ENCODE data around the gene RSPRY1. TPM values are rescaled to one million over a fixed set of nuclear protein-coding genes. Genes with fewer than 3 reads are reported as not detected.
"Not testable (repeated sequence)": the region's sequence is repeated elsewhere in the genome, so short reads cannot be mapped to it uniquely, and the experiment has no call there.

Gene RSPRY1
- total RNA-seq, 1 donor from 2014 or later: 38.3 TPM

- intact Hi-C loops (cut with micrococcal nuclease): loop anchor here (5.0 kb wide), 2 partner anchors 352 to 453 kb away; partner anchors contain the start of genes CCDC102A and NUP93
These were observed 634 bp upstream of the RSPRY1 start for GRCh38 chr16:57185446-57185944.

GRCh38 chr16:57186872-57187854, 1.0 kb downstream of the RSPRY1 start:
- intact Hi-C loops (cut with micrococcal nuclease): loop anchor here (1.0 to 5.0 kb wide), 17 partner anchors 58 to 830 kb away; partner anchors contain the start of genes ARL2BP, CCDC102A, CIAPIN1 and COQ9

DNA sequence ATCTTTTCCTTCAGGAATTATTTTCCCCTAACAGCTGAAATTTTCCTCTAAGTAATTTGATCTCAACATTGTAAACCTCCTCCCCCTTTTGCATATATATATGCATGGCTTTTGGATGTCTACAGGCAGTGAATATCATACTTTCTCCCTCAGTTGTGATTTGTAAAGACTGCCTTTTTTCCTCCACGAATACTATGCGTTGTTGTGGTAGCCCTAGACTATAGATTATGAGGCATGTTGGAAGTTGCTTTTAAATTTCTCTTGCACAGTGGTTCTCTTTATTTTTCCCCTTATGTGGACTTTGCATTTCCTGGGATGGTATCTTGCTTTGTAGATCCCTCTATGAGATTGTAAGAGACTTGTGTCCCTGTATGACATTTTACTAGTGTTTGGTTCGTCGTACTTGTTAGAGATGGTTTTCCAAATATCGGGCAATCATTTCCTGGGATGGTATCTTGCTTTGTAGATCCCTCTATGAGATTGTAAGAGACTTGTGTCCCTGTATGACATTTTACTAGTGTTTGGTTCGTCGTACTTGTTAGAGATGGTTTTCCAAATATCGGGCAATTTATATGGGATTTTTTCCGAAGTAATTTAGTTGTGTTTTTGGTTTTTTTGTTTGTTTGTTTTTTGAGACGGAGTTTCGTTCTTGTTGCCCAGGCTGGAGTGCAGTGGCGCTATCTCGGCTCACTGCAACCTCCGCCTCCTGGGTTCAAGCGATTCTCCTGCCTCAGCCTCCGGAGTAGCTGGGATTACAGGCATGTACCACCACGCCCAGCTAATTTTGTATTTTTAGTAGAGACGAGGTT, 2.0 kb downstream of the RSPRY1 start:
- intact Hi-C loops (cut with micrococcal nuclease): loop anchor here (1.0 to 5.0 kb wide), 8 partner anchors 59 to 831 kb away; partner anchors contain the start of genes CCDC102A, KATNB1, NUP93 and PLLP

- intact Hi-C loops (cut with micrococcal nuclease): loop anchor here (5.0 kb wide), 2 partner anchors 349 to 456 kb away; partner anchors contain the start of genes CCDC102A and NUP93
These were observed 2.5 kb downstream of the RSPRY1 start for GRCh38 chr16:57188711-57189002.

GRCh38 chr16:57189527-57189926, 3.4 kb downstream of the RSPRY1 start:
- intact Hi-C loops (cut with micrococcal nuclease): loop anchor here (5.0 kb wide), 2 partner anchors 348 to 457 kb away; partner anchors contain the start of genes CCDC102A and NUP93

DNA sequence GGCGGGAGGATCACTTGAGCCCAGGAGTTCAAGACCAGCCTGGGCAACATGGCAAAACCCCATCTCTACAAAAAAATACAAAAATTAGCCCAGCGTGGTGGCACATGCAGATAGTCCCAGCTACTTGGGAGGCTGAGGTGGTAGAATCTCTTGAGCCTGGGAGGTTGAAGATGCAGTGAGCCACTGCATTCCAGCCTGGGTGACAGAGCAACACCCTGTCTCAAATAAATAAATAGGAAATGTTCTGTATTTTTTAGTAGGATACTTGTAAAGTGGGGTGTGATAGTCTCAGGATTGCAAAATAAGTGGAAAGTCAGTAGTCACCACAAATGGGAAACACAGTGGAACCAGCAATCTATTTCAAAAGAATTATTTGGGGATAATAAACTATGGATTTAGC, 4.0 kb downstream of the RSPRY1 start:
- intact Hi-C loops (cut with micrococcal nuclease): no loop called here

GRCh38 chr16:57191056-57191571, 5.0 kb downstream of the RSPRY1 start:
- intact Hi-C loops (cut with micrococcal nuclease): no loop called here

DNA sequence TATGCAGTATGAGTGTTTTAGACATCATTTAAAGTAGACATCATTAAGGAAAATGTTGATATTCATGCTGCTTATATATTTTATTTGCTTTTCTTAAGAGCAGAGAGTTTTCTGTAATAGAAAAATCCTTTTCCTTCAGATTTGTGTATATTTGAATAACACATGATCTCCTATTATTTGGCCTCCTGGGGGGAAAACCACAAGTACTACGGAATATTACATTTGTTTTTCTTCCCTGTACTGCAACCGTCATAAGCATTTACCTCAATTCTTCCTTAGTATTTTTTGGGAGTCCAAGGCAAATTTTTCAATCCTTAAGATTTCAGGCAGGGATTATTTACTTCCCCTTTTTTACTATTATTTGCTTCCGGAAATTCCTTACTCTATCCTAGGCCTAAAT, 6.0 kb downstream of the RSPRY1 start:
- intact Hi-C loops (cut with micrococcal nuclease): no loop called here

DNA sequence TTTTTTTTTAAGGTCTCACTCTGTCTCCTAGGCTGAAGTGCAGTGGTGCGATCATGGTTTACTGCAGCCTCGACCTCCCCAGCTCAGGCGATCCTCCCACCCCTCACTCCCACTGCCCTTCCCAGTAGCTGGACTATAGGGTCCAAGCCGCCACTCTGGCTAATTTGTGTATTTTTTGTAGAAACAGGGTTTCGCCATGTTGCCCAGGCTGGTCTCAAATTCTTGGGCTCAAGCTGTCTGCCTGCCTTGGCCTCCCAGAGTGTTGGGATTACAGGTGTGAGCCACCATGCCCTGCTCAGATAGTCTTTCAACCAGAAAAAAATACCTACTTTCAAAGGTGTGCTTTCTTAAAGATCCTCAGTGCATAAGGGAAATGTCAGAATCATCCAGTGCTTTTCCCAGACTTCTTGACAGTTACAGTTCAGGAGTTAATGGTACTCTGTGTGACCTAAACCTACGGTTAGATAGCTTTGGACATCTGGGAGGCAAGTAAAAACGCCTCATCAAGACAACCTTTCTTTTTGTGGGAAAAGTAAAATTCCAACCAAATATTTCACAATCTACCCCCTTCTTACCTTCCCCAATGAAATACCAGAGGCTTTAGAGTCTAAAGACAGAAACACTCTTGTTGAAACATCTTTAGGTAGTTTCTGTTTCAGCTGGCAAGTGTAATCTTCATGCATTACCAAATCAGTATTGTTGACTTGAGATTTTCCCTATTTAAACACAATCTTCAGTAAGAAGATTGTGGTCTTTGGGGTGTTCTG, 6.8 kb downstream of the RSPRY1 start:
- intact Hi-C loops (cut with micrococcal nuclease): no loop called here

DNA sequence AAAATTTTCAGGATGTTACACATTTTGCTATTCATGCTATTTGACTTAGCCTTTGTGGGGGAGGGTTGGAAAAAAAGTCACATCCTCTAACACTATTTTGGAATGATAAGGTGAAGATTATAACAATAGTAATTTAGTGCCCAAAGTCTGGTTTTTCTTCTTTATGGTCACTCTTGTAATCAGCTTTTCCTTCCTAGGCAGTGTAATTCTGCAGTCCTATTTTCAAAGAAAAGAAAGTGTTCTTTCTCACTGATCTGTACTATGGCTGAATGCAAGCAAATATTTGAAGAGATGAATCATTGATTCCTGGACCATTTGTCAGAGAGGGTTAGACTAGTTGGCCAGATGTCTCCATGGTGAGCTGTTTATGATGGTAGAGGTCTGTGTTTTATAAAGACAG, 8.4 kb downstream of the RSPRY1 start:
- intact Hi-C loops (cut with micrococcal nuclease): no loop called here

DNA sequence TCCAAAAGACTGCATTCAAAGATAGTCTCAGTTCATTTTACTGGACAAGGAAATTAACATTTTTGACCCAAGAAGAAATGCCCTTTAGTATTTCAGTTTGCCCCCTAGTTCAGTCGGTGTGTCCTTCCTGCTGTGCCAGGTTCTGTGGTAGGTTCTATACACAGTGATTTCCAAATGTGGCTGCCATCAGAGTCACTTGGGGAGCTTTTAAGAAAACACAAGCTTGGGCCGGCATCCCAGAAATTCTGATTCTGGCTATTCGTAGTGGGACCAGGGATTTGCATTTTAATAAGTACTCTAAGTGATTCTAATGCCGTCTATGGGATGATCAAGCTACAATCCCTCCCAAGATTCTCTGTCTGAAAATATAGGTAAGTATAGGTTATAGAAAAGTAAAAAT, 10.2 kb downstream of the RSPRY1 start:
- intact Hi-C loops (cut with micrococcal nuclease): no loop called here

DNA sequence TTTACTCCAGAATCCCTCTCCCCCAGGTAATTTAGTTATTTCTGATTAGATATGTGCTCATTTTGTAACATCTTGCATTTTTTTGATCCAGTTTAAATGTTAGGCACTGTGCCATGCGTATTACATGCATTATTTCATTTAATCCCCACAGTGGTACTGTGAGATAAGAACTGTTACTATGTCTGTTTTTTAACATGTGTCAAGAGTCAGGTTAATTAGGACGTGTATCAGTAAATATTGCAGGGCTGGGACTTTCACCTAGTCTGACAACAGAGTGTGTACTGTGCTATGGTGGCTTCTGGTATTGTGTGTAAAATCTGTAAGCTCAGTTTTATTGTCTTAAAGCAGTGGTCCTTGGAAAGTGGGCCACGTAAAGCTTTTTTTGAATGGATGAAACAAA, 10.6 kb downstream of the RSPRY1 start:
- intact Hi-C loops (cut with micrococcal nuclease): no loop called here

DNA sequence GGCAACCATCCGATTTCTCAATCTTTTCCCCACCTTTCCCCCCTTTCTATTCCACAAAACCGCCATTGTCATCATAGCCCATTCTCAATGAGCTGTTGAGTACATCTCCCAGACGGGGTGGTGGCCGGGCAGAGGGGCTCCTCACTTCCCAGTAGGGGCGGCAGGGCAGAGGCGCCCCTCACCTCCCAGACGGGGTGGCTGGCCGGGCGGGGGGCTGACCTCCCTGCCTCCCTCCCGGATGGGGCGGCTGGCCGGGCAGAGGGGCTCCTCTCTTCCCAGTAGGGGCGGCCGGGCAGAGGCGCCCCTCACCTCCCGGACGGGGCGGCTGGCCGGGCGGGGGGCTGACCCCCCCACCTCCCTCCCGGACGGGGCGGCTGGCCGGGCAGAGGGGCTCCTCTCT, 14.2 kb downstream of the RSPRY1 start:
- intact Hi-C loops (cut with micrococcal nuclease): not testable (repeated sequence)

GRCh38 chr16:57200926-57201325, 14.8 kb downstream of the RSPRY1 start:
- intact Hi-C loops (cut with micrococcal nuclease): not testable (repeated sequence)

GRCh38 chr16:57202095-57202886, 16.2 kb downstream of the RSPRY1 start:
- intact Hi-C loops (cut with micrococcal nuclease): no loop called here

GRCh38 chr16:57203451-57203850, 17.3 kb downstream of the RSPRY1 start:
- intact Hi-C loops (cut with micrococcal nuclease): no loop called here

GRCh38 chr16:57204675-57205074, 18.5 kb downstream of the RSPRY1 start:
- intact Hi-C loops (cut with micrococcal nuclease): no loop called here

GRCh38 chr16:57208926-57209325, 22.8 kb downstream of the RSPRY1 start:
- intact Hi-C loops (cut with micrococcal nuclease): no loop called here

GRCh38 chr16:57209780-57210179, 23.7 kb downstream of the RSPRY1 start:
- intact Hi-C loops (cut with micrococcal nuclease): no loop called here

DNA sequence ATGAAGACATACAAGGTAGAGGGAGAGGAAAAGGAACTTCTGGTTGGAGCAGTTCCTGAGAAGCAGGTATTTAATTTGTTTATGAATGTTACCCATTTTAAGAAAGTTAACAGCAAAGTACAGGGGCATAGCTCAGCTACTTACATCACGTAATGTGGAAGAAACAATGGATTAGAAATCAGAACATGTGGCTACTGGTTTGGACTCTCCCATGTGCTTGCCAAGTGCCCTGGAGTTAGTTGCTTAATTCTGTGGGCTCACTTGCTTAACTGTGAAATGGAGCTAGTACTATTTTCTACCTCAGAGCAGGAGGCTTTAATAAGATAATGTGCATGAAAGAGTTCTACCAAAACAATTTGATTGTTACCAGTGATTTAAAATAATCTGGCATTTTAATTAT, 27.3 kb downstream of the RSPRY1 start:
- intact Hi-C loops (cut with micrococcal nuclease): no loop called here
